HG02884 (cell line): ENCODE measurements around the gene MAD2L1.

Experiments used
- ATAC-seq: cut with Tn5 transposase; IDR thresholded peaks from one replicate; pipeline ENCODE4 v1.9.1; 2021; ENCODE audit warnings: mild to moderate bottlenecking, moderate library complexity; ENCODE audit not compliant: unreplicated experiment

The MAD2L1 gene

GRCh38 chr4:120007191-120007871 is 59.3 kb downstream of the MAD2L1 start:
- no peak for ATAC-seq
